Measurements from ENCODE around the gene LRP11.
A peak's percentile ranks its signal among the peaks of the same experiment; 100 is the strongest.

Gene LRP11

GRCh38 chr6:149905911-149906371, 41.8 kb upstream of the LRP11 start:
- Histone ChIP-seq H3K4me3 (ENCODE audit: low read depth, low read length) (no peak overlapping the region), H3K4me1 (ENCODE audit: control insufficient read depth, insufficient read depth, low read length) (no peaks in the 10 kb centered on the region), H3K27ac (ENCODE audit: extremely low read depth, low read depth, low read length) (no peak overlapping the region), H3K9me3 (ENCODE audit: control insufficient read depth, insufficient read depth, low read depth, low read length) (no peaks in the 10 kb centered on the region), H3K36me3 (ENCODE audit: control insufficient read depth in 2 of 2, insufficient read depth in 1 of 2, low read length in 2 of 2) (no peaks in the 10 kb centered on the region)
- ChIA-PET POLR2A (no interaction called here), CTCF (interaction anchor here (0.7 to 3.7 kb wide), 3 partner anchors 65 to 111 kb away, joined by 3 to 19 read pairs (median 5); no protein-coding TSS in a partner anchor)
- TF ChIP-seq ZNF362 (tag by site-specific recombination; IDR thresholded peaks at IDR 0.05) (no peak), ZBTB21 (tag by site-specific recombination; IDR thresholded peaks at IDR 0.05) (no peak), ZFHX2 (tag by site-specific recombination; conservative IDR thresholded peaks at IDR 0.05) (no peak), ZNF148 (tag by site-specific recombination; IDR thresholded peaks at IDR 0.05; ENCODE audit: borderline replicate concordance) (no peak), ZBTB6 (tag by site-specific recombination; IDR thresholded peaks at IDR 0.05) (no peak), ZNF433 (tag by site-specific recombination; IDR thresholded peaks at IDR 0.05; ENCODE audit: low read depth) (no peak), MZF1 (tag by site-specific recombination; IDR thresholded peaks at IDR 0.05; ENCODE audit: borderline replicate concordance) (no peak), ZNF843 (tag by site-specific recombination; IDR thresholded peaks at IDR 0.05) (no peak), ZNF202 (tag by site-specific recombination; IDR thresholded peaks at IDR 0.05; ENCODE audit: borderline replicate concordance) (no peak), ZNF76 (tag by site-specific recombination; IDR thresholded peaks at IDR 0.05; ENCODE audit: borderline replicate concordance, low read depth) (no peak), ZSCAN16 (tag by site-specific recombination; IDR thresholded peaks at IDR 0.05) (no peak), ZNF302 (tag by site-specific recombination; IDR thresholded peaks at IDR 0.05; ENCODE audit: low read depth) (no peak)

- TF ChIP-seq ZNF274 (IDR thresholded peaks at IDR 0.05; ENCODE audit: low read length) (no peak), ZNF274 (tag by site-specific recombination; IDR thresholded peaks at IDR 0.05; ENCODE audit: borderline replicate concordance) (no peak)
- no peaks in the 10 kb centered on the region for H3K4me1 ChIP-seq (ENCODE audit: control insufficient read depth, insufficient read depth, low read length)
- no peaks in the 10 kb centered on the region for H3K9me3 ChIP-seq (ENCODE audit: control insufficient read depth, insufficient read depth, low read depth, low read length)
- H3K4me3 ChIP-seq (ENCODE audit: low read depth, low read length) = no peak overlapping the region
- no peak overlapping the region for H3K27ac ChIP-seq (ENCODE audit: extremely low read depth, low read depth, low read length)
- POLR2A ChIA-PET = no interaction called here
- no peaks in the 10 kb centered on the region for H3K36me3 ChIP-seq (ENCODE audit: control insufficient read depth in 2 of 2, insufficient read depth in 1 of 2, low read length in 2 of 2)
- CTCF ChIA-PET = interaction anchor here (0.7 to 3.7 kb wide), 3 partner anchors 64 to 112 kb away, joined by 3 to 19 read pairs (median 5); no protein-coding TSS in a partner anchor
Observed at GRCh38 chr6:149905371-149905910, 41.3 kb upstream of the LRP11 start.

GRCh38 chr6:149904661-149905370, 40.7 kb upstream of the LRP11 start:
- Histone ChIP-seq H3K4me3 (ENCODE audit: low read depth, low read length) (no peak overlapping the region), H3K36me3 (ENCODE audit: control insufficient read depth in 2 of 2, insufficient read depth in 1 of 2, low read length in 2 of 2) (no peaks in the 10 kb centered on the region), H3K9me3 (ENCODE audit: control insufficient read depth, insufficient read depth, low read depth, low read length) (no peaks in the 10 kb centered on the region), H3K4me1 (ENCODE audit: control insufficient read depth, insufficient read depth, low read length) (no peaks in the 10 kb centered on the region), H3K27ac (ENCODE audit: extremely low read depth, low read depth, low read length) (no peak overlapping the region)
- TF ChIP-seq HIC1 (tag by site-specific recombination; IDR thresholded peaks at IDR 0.05) (no peak), ZBTB48 (tag by site-specific recombination; IDR thresholded peaks at IDR 0.05) (no peak), ZXDB (tag by site-specific recombination; IDR thresholded peaks at IDR 0.05) (no peak), ZNF560 (tag by site-specific recombination; IDR thresholded peaks at IDR 0.05; ENCODE audit: borderline replicate concordance) (no peak), ZNF169 (tag by site-specific recombination; IDR thresholded peaks at IDR 0.05) (no peak), SETDB1 (IDR thresholded peaks at IDR 0.05; ENCODE audit: insufficient read length, low read length) (no peak), ZNF341 (tag by site-specific recombination; IDR thresholded peaks at IDR 0.05; ENCODE audit: low read depth) (peak; percentile 26; the same call in 1 of the 2 replicates)
- POLR2A ChIA-PET = no interaction called here
- CTCF ChIA-PET = interaction anchor here (0.6 to 3.7 kb wide), 7 partner anchors 60 to 102 kb away, joined by 3 to 19 read pairs (median 3); no protein-coding TSS in a partner anchor

Data from HEK293 (cell line).